T-helper 17 cell (primary cell): ENCODE measurements around the gene SRPK1. TPM values are rescaled to one million over a fixed set of nuclear protein-coding genes. Genes with fewer than 3 reads are reported as not detected.

Experiments used
- ATAC-seq: fragments of 150-1000 bp; cut with Tn5 transposase; 2 replicates; pipeline ENCODE4 v1.10.0; 2021; ENCODE audit warnings: mild to moderate bottlenecking, moderate library complexity
- DNase-seq, 3 donors: peaks; one replicate each; pipeline versions ENCODE4 v3.0.0 to v3.0.0-alpha.2; 2020 to 2021
- H3K9me3 ChIP-seq: one replicate; pipeline ENCODE4 v1.7.0; 2013; ENCODE audit warnings: low read length, mild to moderate bottlenecking; ENCODE audit not compliant: control insufficient read depth, poor library complexity, severe bottlenecking
- H3K27ac Mint-ChIP-seq: one replicate; pipeline ENCODE4 v1.8.0; 2022; ENCODE audit warnings: mild to moderate bottlenecking, moderate library complexity, mixed read lengths
- H3K27me3 Mint-ChIP-seq: one replicate; pipeline ENCODE4 v1.8.0; 2022; ENCODE audit warnings: mixed read lengths
- H3K36me3 Mint-ChIP-seq: one replicate; pipeline ENCODE4 v1.8.0; 2022; ENCODE audit warnings: low read depth, mixed read lengths
- H3K4me1 Mint-ChIP-seq: one replicate; pipeline ENCODE4 v1.8.0; 2022; ENCODE audit warnings: mild to moderate bottlenecking, mixed read lengths
- H3K4me3 Mint-ChIP-seq: one replicate; pipeline ENCODE4 v1.8.0; 2022; ENCODE audit warnings: mild to moderate bottlenecking, moderate library complexity, mixed read lengths
- total RNA-seq, 4 donors: library from RNA in 2 of 4; stranded (reverse) in 2 of 4; gene quantifications; one replicate each; pipeline ENCODE4 v1.2.3 and lab custom pipeline; 2022 to 2026

Gene SRPK1
- total RNA-seq, 2 donors from 2014 or later = 44.9 to 46.4 TPM

- Mint-ChIP-seq H3K36me3 (peaks cover 7% of the 10 kb centered on the region), H3K4me3 (no peak overlapping the region), H3K4me1 (peaks cover 2% of the 10 kb centered on the region), H3K27ac (peak overlapping the region; percentile 21), H3K27me3 (no peaks in the 10 kb centered on the region)
- DNase-seq (no peak), ATAC-seq (no peak)
- H3K9me3 ChIP-seq = no peaks in the 10 kb centered on the region
Observed at GRCh38 chr6:35859367-35859766, 61.5 kb downstream of the SRPK1 start.

- DNase-seq = no peak
- peaks cover 2% of the 10 kb centered on the region for H3K4me1 Mint-ChIP-seq
- peaks cover 9% of the 10 kb centered on the region for H3K36me3 Mint-ChIP-seq
- no peak overlapping the region for H3K27ac Mint-ChIP-seq
- H3K27me3 Mint-ChIP-seq = no peaks in the 10 kb centered on the region
- ATAC-seq = no peak
- H3K4me3 Mint-ChIP-seq = no peak overlapping the region
- no peaks in the 10 kb centered on the region for H3K9me3 ChIP-seq
Observed at GRCh38 chr6:35857853-35858252, 63.0 kb downstream of the SRPK1 start.

GRCh38 chr6:35856250-35856649, 64.6 kb downstream of the SRPK1 start:
- H3K9me3 ChIP-seq = no peaks in the 10 kb centered on the region
- ATAC-seq (no peak), DNase-seq (no peak)
- Mint-ChIP-seq H3K36me3 (peaks cover 12% of the 10 kb centered on the region), H3K4me3 (no peak overlapping the region), H3K27ac (no peak overlapping the region), H3K27me3 (no peaks in the 10 kb centered on the region), H3K4me1 (no peaks in the 10 kb centered on the region)

- Mint-ChIP-seq H3K4me3 (no peak overlapping the region), H3K27me3 (no peaks in the 10 kb centered on the region), H3K4me1 (peaks cover 3% of the 10 kb centered on the region), H3K36me3 (peaks cover 14% of the 10 kb centered on the region), H3K27ac (no peak overlapping the region)
- ATAC-seq = no peak
- H3K9me3 ChIP-seq = no peaks in the 10 kb centered on the region
- DNase-seq = no peak
Observed at GRCh38 chr6:35852994-35853393, 67.9 kb downstream of the SRPK1 start.

- Mint-ChIP-seq H3K27me3 (no peaks in the 10 kb centered on the region), H3K36me3 (peaks cover 17% of the 10 kb centered on the region)
- ATAC-seq = no peak
Observed at GRCh38 chr6:35850208-35850607, 70.7 kb downstream of the SRPK1 start.

GRCh38 chr6:35844290-35844689, 76.6 kb downstream of the SRPK1 start:
- no peaks in the 10 kb centered on the region for H3K4me1 Mint-ChIP-seq
- peak overlapping the region; percentile 34 for H3K27ac Mint-ChIP-seq
- peaks cover 4% of the 10 kb centered on the region for H3K36me3 Mint-ChIP-seq
- no peaks in the 10 kb centered on the region for H3K27me3 Mint-ChIP-seq
- no peaks in the 10 kb centered on the region for H3K9me3 ChIP-seq
- no peak for DNase-seq
- no peak for ATAC-seq
- no peak overlapping the region for H3K4me3 Mint-ChIP-seq

More at GRCh38 chr6:35850208-35850607, 70.7 kb downstream of the SRPK1 start:
- H3K27ac Mint-ChIP-seq = no peak overlapping the region
- H3K4me3 Mint-ChIP-seq = no peak overlapping the region
- peaks cover 3% of the 10 kb centered on the region for H3K4me1 Mint-ChIP-seq
- DNase-seq = no peak
- no peaks in the 10 kb centered on the region for H3K9me3 ChIP-seq

GRCh38 chr6:35842381-35842780, 78.5 kb downstream of the SRPK1 start:
- H3K9me3 ChIP-seq = no peaks in the 10 kb centered on the region
- no peak overlapping the region for H3K27ac Mint-ChIP-seq
- no peak for ATAC-seq
- DNase-seq = no peak
- H3K4me3 Mint-ChIP-seq = no peak overlapping the region
- H3K27me3 Mint-ChIP-seq = no peaks in the 10 kb centered on the region
- no peaks in the 10 kb centered on the region for H3K4me1 Mint-ChIP-seq
- H3K36me3 Mint-ChIP-seq = peaks cover 7% of the 10 kb centered on the region

GRCh38 chr6:35839019-35839418, 81.9 kb downstream of the SRPK1 start:
- no peak for DNase-seq
- ATAC-seq = no peak

GRCh38 chr6:35833536-35833935, 87.4 kb downstream of the SRPK1 start:
- no peak overlapping the region for H3K27ac Mint-ChIP-seq
- H3K9me3 ChIP-seq = no peaks in the 10 kb centered on the region
- peaks cover 4% of the 10 kb centered on the region for H3K36me3 Mint-ChIP-seq
- no peak for DNase-seq
- H3K27me3 Mint-ChIP-seq = no peaks in the 10 kb centered on the region
- ATAC-seq = no peak
- no peaks in the 10 kb centered on the region for H3K4me1 Mint-ChIP-seq
- H3K4me3 Mint-ChIP-seq = no peak overlapping the region

More at GRCh38 chr6:35839019-35839418, 81.9 kb downstream of the SRPK1 start:
- Mint-ChIP-seq H3K27me3 (no peaks in the 10 kb centered on the region), H3K27ac (no peak overlapping the region), H3K4me3 (no peak overlapping the region), H3K36me3 (peaks cover 4% of the 10 kb centered on the region), H3K4me1 (no peaks in the 10 kb centered on the region)
- H3K9me3 ChIP-seq = no peaks in the 10 kb centered on the region

GRCh38 chr6:35831257-35832007, 89.5 kb downstream of the SRPK1 start:
- no peaks in the 10 kb centered on the region for H3K9me3 ChIP-seq
- Mint-ChIP-seq H3K27me3 (no peaks in the 10 kb centered on the region), H3K36me3 (peaks cover 2% of the 10 kb centered on the region), H3K4me3 (no peak overlapping the region), H3K4me1 (no peaks in the 10 kb centered on the region), H3K27ac (no peak overlapping the region)
- ATAC-seq (no peak), DNase-seq (no peak)

- no peaks in the 10 kb centered on the region for H3K9me3 ChIP-seq
- Mint-ChIP-seq H3K27ac (no peak overlapping the region), H3K4me3 (no peak overlapping the region), H3K27me3 (peaks cover 5% of the 10 kb centered on the region), H3K4me1 (no peaks in the 10 kb centered on the region), H3K36me3 (no peaks in the 10 kb centered on the region)
- DNase-seq (no peak), ATAC-seq (no peak)
Observed at GRCh38 chr6:35829306-35829705, 91.6 kb downstream of the SRPK1 start.

GRCh38 chr6:35824552-35825192, 96.2 kb downstream of the SRPK1 start:
- no peaks in the 10 kb centered on the region for H3K36me3 Mint-ChIP-seq
- ATAC-seq = no peak
- no peak overlapping the region for H3K27ac Mint-ChIP-seq
- H3K27me3 Mint-ChIP-seq = peaks cover 9% of the 10 kb centered on the region
- DNase-seq = no peak
- no peaks in the 10 kb centered on the region for H3K9me3 ChIP-seq
- no peaks in the 10 kb centered on the region for H3K4me1 Mint-ChIP-seq
- H3K4me3 Mint-ChIP-seq = no peak overlapping the region

GRCh38 chr6:35823601-35824000, 97.3 kb downstream of the SRPK1 start:
- no peaks in the 10 kb centered on the region for H3K36me3 Mint-ChIP-seq
- H3K27ac Mint-ChIP-seq = no peak overlapping the region
- no peaks in the 10 kb centered on the region for H3K4me1 Mint-ChIP-seq
- H3K27me3 Mint-ChIP-seq = peaks cover 18% of the 10 kb centered on the region
- no peaks in the 10 kb centered on the region for H3K9me3 ChIP-seq
- H3K4me3 Mint-ChIP-seq = no peak overlapping the region
- no peak for DNase-seq
- ATAC-seq = no peak

- no peaks in the 10 kb centered on the region for H3K9me3 ChIP-seq
- no peak overlapping the region for H3K4me3 Mint-ChIP-seq
- no peak for DNase-seq
- no peaks in the 10 kb centered on the region for H3K4me1 Mint-ChIP-seq
- H3K36me3 Mint-ChIP-seq = no peaks in the 10 kb centered on the region
- no peak for ATAC-seq
- no peak overlapping the region for H3K27ac Mint-ChIP-seq
- peaks cover 9% of the 10 kb centered on the region for H3K27me3 Mint-ChIP-seq
Observed at GRCh38 chr6:35817515-35817914, 103.4 kb downstream of the SRPK1 start.
